ENCODE measurements around the gene YES1. TPM values are rescaled to one million over a fixed set of nuclear protein-coding genes. Genes with fewer than 3 reads are reported as not detected.

YES1 gene
- 0.18 TPM for polyA plus RNA-seq

DNA sequence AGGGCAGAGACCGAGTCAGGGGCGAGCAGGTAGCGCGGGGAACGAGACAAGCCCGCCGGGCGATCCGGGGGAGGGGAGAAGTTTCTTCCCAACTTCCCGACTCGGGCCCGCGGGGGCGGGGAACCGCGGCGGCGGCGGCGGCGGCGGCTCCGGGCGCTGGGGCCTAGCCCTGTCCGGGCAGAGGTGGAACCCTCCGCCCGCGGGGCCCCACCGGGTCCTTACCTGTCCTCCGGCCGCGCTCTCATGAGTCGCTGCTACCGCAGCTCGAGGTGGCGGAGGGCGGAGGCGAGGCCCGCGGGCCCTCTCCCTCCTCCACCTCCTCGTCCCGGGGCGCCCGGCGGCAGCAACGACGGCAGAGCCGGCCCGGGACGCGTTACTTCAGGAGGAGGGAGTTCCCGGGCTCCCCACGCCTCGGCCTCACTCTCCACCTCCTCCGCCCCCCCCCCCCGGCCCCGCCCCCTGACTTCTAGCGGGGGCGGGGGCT lies at the start of gene YES1:
YES1 (minus strand) TSS at position 351 of the 484 bp plus-strand sequence. CDS start 55,415 bp downstream, outside the sequence.
- peak within 1 kb of the TSS; percentile 13 to 94 (median 79) for H3K27ac Mint-ChIP-seq
- no peaks in the 10 kb centered on the region for H3K36me3 Mint-ChIP-seq
- peaks cover 0 to 8% (median 3%) of the 10 kb centered on the region in 3 donors for H3K9me3 Mint-ChIP-seq
- H3K4me1 Mint-ChIP-seq = peaks cover 12 to 20% (median 17%) of the 10 kb centered on the region in 3 donors
- peak within 1 kb of the TSS; percentile 79 to 91 (median 88) for H3K4me3 Mint-ChIP-seq
- peaks cover 58% of the 10 kb centered on the region for H3K27me3 Mint-ChIP-seq

DNA sequence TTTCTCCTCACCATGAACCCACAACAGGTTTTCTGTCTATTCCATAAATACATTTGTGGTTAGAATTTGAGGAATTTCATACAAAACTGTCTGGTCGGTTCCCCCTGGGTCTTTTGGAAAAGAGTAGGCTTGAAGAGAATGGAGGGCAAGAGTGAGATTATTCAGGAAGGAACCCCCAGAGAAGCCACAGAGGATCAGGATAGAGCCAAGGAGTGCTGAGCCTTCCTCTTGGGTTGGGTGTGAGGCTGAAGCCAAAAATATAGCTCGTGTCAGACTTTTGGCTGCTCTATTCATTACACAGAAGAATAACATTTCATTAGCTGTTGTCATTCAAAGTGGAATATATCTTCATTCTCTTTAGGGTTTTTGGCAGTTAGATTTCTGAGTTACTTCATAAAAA lies 45.9 kb upstream of the YES1 start:
- Mint-ChIP-seq H3K9me3 (peaks cover 0 to 1% (median 0%) of the 10 kb centered on the region in 3 donors), H3K27me3 (peaks cover 5% of the 10 kb centered on the region), H3K36me3 (no peaks in the 10 kb centered on the region), H3K4me3 (no peak overlapping the region), H3K27ac (peak overlapping the region in 1 of 3 donors; percentile 1), H3K4me1 (no peaks in the 10 kb centered on the region)

DNA sequence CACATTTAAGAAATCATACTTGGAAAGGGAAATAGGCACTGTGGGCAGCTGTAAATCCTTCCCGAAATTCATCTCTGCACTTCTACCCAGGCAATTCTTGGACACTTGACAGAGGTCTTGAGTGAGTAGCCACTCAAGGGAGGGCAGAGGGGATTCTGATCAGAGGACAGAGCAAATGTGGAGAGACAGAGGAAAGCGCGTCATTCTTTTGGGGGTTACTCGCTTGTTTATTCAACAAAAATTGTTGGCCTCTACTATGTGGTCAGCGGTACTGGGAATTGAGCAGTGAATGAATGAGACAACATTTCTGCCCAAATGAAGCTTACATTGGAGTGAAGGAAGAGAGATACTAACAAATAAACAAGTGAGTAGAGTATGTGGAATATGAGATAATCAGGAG lies 41.4 kb upstream of the YES1 start:
- no peaks in the 10 kb centered on the region for H3K4me1 Mint-ChIP-seq
- peaks cover 0 to 1% (median 0%) of the 10 kb centered on the region in 3 donors for H3K9me3 Mint-ChIP-seq
- no peaks in the 10 kb centered on the region for H3K36me3 Mint-ChIP-seq
- H3K27me3 Mint-ChIP-seq = peaks cover 12% of the 10 kb centered on the region
- no peak overlapping the region for H3K4me3 Mint-ChIP-seq
- no peak overlapping the region for H3K27ac Mint-ChIP-seq

DNA sequence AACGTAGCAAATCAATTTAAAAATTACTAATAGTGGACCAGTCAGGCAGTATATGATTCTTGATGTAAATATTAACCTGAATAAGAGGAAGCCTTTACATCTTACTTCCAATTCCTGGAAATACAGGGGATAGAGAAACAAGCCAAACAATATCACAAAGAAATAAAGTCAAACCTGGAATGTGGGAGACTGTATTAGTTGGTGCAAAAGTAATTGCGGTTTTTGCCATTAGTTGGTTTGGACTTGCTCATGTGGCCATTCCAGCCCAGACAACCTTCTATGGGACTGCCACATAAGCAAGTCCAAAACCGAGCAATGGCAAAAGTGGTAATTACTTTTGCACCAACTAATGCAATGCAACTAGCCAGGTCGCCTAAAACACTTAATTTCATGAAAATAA lies 38.9 kb upstream of the YES1 start:
- Mint-ChIP-seq H3K4me3 (no peak overlapping the region), H3K36me3 (no peaks in the 10 kb centered on the region), H3K27me3 (peaks cover 9% of the 10 kb centered on the region), H3K4me1 (no peaks in the 10 kb centered on the region), H3K27ac (no peak overlapping the region), H3K9me3 (peaks cover 0 to 1% (median 0%) of the 10 kb centered on the region in 3 donors)

DNA sequence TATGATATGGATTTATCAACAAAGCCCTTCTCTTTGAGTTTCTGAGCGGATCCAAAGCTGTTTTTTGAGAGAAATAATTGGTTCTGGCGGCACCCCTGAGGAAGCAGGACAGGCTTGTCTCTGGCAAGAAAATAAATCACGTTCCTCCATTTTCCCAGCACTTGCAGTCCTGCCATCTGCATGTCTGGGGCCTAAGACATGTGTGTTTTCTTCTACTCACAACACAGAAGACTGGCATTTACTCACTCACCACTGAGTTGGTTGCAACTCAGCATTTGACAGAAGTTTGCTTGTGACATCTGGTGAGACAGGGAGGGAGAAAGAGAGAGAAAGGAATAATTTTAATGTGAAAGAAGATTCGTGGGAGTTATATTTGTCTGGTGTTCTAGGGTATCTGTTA lies 37.0 kb upstream of the YES1 start:
- no peak overlapping the region for H3K27ac Mint-ChIP-seq
- H3K4me3 Mint-ChIP-seq = no peak overlapping the region
- peaks cover 0 to 1% (median 0%) of the 10 kb centered on the region in 3 donors for H3K4me1 Mint-ChIP-seq
- H3K27me3 Mint-ChIP-seq = peaks cover 8% of the 10 kb centered on the region
- H3K36me3 Mint-ChIP-seq = no peaks in the 10 kb centered on the region
- H3K9me3 Mint-ChIP-seq = peaks cover 0 to 1% (median 0%) of the 10 kb centered on the region in 3 donors

DNA sequence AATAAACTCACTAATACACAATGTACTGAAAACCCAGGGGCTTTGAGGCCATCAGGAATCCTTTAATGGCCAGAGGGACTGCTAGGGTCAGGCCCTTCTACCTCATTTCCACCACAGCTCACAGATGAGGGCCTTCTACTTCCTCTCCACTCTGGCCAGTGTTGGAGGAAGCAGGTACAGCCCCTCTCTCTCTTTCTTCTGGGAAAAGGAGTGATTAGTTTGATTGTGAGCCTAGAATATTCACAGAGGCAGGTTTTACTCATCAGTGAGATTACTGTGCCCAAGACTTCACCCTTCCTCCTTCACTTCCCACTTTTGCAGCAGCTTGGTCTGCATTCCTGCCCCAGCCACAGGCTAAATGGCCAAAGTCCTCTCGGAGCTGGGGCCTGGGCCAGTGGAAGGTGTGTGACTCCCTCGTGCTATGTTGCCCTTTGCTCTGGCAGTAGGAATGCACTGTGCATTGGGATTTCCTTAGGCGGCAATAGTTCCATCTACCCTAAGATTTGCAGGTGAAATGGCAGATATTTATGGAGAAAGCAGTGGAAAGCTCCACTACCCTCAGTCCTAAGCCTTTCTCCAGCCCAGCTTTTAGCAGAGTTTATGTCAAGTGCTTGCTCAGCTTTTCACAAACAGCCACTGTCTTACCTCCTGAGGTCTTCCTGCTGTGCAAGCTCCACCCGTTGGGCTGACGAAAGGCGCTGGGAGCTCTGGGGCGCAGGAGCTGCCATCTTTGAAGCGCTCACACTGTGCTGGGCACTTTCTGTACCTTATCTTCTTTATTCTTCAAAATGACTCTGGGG lies 36.2 kb upstream of the YES1 start:
- Mint-ChIP-seq H3K4me1 (peaks cover 0 to 1% (median 0%) of the 10 kb centered on the region in 3 donors), H3K9me3 (no peaks in the 10 kb centered on the region), H3K36me3 (no peaks in the 10 kb centered on the region), H3K27ac (peak overlapping the region in 1 of 3 donors; percentile 59), H3K27me3 (peaks cover 7% of the 10 kb centered on the region), H3K4me3 (no peak overlapping the region)

DNA sequence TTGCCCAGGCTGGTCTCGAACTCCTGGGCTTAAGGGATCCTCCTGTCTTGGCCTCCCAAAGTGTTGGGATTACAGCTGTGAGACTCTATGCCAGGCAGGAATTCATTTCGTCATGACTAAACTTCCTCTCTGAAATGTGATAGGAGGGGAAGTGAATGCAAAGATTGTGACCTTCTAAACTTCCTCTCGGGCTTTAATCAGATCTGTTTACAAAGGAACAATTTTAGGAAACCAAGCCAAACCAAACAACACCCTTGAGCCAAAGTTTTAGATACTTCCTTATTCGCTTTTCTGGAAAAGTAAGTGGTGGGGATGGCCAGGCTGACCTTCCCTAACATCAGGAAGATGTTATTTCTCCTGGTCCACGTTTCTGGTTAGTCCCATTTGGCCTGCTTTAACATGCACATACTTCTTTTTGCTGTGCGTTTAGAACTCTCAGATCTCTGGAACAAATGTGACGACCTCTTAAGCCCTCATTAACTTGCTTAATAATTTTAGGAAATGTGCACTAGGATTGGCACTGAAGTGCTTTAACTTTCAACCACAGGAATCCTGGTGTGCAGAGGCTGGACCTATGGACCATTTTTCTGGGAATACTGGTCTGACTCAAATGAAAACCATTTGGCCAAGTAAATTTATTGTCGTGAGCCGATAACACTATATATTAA lies 33.2 kb upstream of the YES1 start:
- H3K36me3 Mint-ChIP-seq = no peaks in the 10 kb centered on the region
- H3K27me3 Mint-ChIP-seq = peaks cover 13% of the 10 kb centered on the region
- no peaks in the 10 kb centered on the region for H3K9me3 Mint-ChIP-seq
- no peak overlapping the region for H3K27ac Mint-ChIP-seq
- no peak overlapping the region for H3K4me3 Mint-ChIP-seq
- peaks cover 0 to 1% (median 0%) of the 10 kb centered on the region in 3 donors for H3K4me1 Mint-ChIP-seq

DNA sequence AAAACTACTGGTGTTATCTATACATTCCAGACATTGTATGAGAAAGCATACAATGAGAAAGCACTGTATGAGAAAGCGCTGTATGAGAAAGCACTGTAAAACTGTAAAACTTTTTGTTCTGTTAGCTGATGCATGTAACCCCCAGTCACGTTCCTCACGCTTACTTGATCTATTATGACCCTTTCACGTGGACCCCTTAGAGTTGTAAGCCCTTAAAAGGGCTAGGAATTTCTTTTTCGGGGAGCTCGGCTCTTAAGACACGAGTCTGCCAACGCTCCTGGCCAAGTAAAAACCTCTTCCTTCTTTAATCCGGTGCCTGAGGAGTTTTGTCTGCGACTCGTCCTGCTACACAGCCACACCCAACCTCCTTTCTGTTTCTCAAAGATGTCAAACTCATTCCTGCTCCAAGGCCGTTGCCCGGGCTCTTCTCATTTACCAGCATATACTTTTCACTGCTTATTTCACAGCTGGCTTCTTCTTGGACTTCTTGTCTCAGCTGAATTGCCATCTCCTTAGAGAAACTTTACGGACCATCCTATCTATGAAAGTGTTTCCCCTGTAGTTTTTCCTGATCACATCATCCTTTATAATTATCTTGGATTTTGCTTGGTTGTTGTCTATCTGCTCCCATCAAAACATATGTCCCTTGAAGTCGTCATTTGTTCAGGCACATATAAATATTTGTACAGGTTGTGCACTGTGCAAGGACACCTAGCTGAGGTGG lies 29.8 kb upstream of the YES1 start:
- Mint-ChIP-seq H3K27ac (no peak overlapping the region), H3K4me3 (no peak overlapping the region), H3K4me1 (peaks cover 0 to 1% (median 0%) of the 10 kb centered on the region in 3 donors), H3K27me3 (peaks cover 14% of the 10 kb centered on the region), H3K9me3 (no peaks in the 10 kb centered on the region), H3K36me3 (no peaks in the 10 kb centered on the region)

DNA sequence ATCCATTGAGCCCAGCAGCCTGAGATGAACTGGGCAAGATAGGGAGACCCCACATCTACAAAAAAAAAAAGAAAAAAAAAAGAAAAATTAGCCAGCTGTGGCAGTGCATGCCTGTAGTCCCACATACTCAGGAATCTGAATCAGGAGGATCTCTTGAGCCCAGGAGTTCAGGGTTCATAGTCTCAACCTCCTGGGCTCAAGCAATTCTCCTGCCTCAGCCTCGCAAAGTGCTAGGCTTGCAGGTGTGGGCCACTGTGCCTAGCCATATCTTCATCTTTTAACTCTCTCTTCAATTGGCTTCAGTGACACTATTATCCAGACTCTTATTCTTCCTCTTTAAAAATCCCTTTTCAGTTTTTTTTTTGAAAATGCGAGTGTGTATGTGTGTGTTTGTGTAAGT lies 28.5 kb upstream of the YES1 start:
- peaks cover 14% of the 10 kb centered on the region for H3K27me3 Mint-ChIP-seq
- no peaks in the 10 kb centered on the region for H3K36me3 Mint-ChIP-seq
- peaks cover 0 to 1% (median 0%) of the 10 kb centered on the region in 3 donors for H3K4me1 Mint-ChIP-seq
- H3K4me3 Mint-ChIP-seq = no peak overlapping the region
- H3K9me3 Mint-ChIP-seq = no peaks in the 10 kb centered on the region
- no peak overlapping the region for H3K27ac Mint-ChIP-seq

DNA sequence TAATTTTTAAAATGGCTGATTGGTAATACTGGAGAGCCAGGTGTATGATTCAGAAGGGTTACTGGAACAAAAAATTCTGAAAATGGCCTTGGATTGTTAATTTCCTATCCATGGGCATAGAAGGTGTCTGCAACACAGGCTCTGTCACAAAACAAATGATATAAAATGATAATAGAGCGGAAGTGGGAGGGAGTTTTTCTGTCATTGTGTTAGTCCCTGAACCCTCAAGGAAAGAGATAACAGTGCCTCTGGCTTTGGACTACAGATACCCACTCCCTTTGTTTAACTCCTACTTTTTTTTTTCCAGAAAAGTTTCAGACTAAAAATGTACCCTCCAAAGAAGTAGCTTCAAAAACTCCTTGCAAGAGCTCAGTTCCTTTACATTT lies 28.0 kb upstream of the YES1 start:
- H3K4me1 Mint-ChIP-seq = peaks cover 0 to 1% (median 0%) of the 10 kb centered on the region in 3 donors
- no peaks in the 10 kb centered on the region for H3K9me3 Mint-ChIP-seq
- peaks cover 14% of the 10 kb centered on the region for H3K27me3 Mint-ChIP-seq
- H3K36me3 Mint-ChIP-seq = no peaks in the 10 kb centered on the region
- H3K27ac Mint-ChIP-seq = peak overlapping the region in 1 of 3 donors; percentile 23
- H3K4me3 Mint-ChIP-seq = no peak overlapping the region

DNA sequence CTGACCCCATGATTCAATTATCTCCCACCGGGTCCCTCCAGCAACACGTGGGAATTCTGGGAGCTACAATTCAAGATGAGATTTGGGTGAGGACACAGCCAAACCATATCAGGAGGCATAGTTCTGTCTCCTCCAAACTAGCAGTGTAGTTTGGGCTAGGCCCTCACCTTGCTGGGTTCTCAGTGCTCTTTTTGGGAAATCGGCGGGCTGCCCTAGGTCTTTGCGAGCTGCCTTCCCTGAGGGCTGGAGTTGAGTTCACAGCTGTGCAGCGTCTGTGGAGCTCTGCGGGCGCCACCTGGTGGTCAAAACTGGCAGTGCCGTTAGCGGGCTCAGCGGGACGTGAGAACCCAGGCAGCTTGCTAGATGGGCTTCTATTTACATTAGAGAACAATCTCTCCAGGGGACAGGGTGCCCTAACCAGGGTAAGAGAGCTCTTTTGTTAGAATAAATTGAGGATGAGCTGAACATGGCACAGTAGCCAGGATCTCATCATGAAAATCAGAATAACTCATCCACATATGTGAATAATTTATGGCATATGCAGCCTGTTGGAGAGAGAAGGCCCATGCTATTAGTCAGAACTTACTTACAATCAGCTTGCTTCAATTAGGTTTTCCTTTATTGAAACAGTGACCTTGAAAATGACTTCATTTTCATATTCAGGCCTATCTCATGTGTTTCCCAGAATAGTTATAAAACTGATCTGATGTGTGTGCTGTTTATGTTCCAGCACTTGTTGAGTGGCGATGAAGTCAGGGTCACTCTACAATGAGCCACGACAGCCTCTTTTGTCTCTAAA lies 27.4 kb upstream of the YES1 start:
- Mint-ChIP-seq H3K4me3 (peak overlapping the region in 1 of 4 donors; percentile 39), H3K27me3 (peaks cover 14% of the 10 kb centered on the region), H3K36me3 (no peaks in the 10 kb centered on the region), H3K27ac (peak overlapping the region in 1 of 3 donors; percentile 23), H3K4me1 (peaks cover 0 to 1% (median 0%) of the 10 kb centered on the region in 3 donors), H3K9me3 (no peaks in the 10 kb centered on the region)

DNA sequence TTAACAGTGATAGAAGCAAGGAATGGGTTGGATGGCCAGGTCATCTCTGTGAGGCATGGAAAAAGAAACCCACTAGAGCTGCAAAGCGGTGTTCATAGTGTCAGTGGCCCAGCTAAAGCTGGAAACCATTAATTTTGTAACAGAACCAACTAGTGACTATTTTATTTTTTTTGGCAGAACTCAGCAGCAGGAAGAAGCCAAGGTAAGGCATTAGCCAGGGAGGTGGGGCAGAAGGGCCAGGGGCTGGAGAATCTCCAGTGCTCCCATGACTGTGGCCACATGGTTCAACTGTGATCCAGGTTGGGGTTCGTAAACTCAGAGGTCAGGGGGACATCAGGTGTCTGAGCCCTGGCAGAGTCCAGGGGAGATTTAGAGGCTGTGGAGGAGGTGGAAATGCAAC lies 25.9 kb upstream of the YES1 start:
- no peak overlapping the region for H3K27ac Mint-ChIP-seq
- H3K36me3 Mint-ChIP-seq = no peaks in the 10 kb centered on the region
- no peak overlapping the region for H3K4me3 Mint-ChIP-seq

DNA sequence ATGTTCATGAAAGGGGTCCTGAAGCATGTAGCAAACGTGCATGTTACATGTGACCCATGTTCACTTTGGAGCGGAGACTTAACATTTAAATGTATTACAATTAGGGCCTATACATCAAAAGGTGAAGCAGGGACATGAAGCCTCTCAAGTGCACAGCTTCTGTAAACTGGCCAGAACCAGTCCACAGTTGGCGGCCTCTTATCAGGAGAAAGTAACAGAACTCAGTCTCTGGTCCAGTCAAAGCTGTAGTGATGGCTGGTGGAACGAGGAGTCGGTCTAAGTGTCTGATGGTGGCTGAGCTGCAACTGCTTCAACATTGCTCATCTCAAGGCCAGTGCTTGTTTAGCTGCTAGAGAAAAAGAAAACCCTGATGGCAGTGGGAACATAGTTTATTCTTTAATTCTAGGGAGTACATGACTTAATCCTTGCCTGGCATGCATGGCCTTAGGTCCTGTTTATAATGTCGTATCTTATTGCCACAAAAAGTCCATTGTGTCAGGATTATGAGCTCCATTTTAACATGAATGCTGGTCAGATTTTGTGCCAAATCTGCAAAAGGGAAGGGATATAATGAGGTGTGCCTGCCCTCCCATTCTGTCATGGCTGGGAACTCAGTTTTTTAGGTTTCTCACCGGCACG lies 22.2 kb upstream of the YES1 start:
- Mint-ChIP-seq H3K9me3 (peaks cover 0 to 2% (median 0%) of the 10 kb centered on the region in 3 donors), H3K36me3 (no peaks in the 10 kb centered on the region), H3K27me3 (peaks cover 5% of the 10 kb centered on the region), H3K4me3 (no peak overlapping the region), H3K4me1 (peaks cover 10 to 11% (median 10%) of the 10 kb centered on the region in 3 donors), H3K27ac (no peak overlapping the region)

More for the DNA sequence above, 25.9 kb upstream of the YES1 start:
- Mint-ChIP-seq H3K9me3 (peaks cover 0 to 2% (median 0%) of the 10 kb centered on the region in 3 donors), H3K27me3 (peaks cover 14% of the 10 kb centered on the region), H3K4me1 (no peaks in the 10 kb centered on the region)

DNA sequence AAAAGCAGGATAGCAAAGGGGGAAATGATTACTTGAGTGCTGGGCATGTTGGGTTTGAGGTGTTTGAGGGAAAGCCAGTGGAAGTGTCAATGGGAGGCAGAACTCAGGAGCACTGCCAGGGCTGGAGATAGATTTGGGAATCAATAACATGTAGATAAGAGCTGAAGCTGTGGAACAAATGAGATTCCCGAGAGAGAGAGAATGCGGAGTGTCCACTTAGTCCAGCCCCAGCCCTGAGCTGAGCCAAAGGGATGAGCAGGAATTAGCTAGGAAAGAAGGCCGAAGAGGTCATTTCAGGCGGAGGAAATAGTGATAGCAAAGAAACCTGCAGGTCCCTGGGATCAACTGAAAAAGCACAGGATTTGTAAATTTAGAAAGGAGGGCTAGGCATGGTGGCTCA lies 21.2 kb upstream of the YES1 start:
- no peak overlapping the region for H3K27ac Mint-ChIP-seq
- H3K9me3 Mint-ChIP-seq = peaks cover 0 to 2% (median 0%) of the 10 kb centered on the region in 3 donors
- H3K36me3 Mint-ChIP-seq = no peaks in the 10 kb centered on the region
- no peak overlapping the region for H3K4me3 Mint-ChIP-seq
- H3K27me3 Mint-ChIP-seq = peaks cover 5% of the 10 kb centered on the region
- H3K4me1 Mint-ChIP-seq = peaks cover 10 to 11% (median 10%) of the 10 kb centered on the region in 3 donors
